Measurements from ENCODE around the gene CTDP1. TPM values are rescaled to one million over a fixed set of nuclear protein-coding genes. Genes with fewer than 3 reads are reported as not detected.
"Not testable (repeated sequence)": the region's sequence is repeated elsewhere in the genome, so short reads cannot be mapped to it uniquely, and the experiment has no call there.

Gene CTDP1
- total RNA-seq, 1 experiment from 2014 or later, result 20.3 TPM

GRCh38 chr18:79750980-79751571 is 71.5 kb downstream of the CTDP1 start:
- no peak for DNase-seq (ENCODE audit: unreplicated experiment)
- Mint-ChIP-seq H3K27me3 (ENCODE audit: insufficient read depth, unreplicated experiment) (no peaks in the 10 kb centered on the region), H3K4me3 (ENCODE audit: unreplicated experiment) (no peak overlapping the region), H3K36me3 (ENCODE audit: insufficient read depth, unreplicated experiment) (peaks cover 40% of the 10 kb centered on the region), H3K4me1 (ENCODE audit: insufficient read depth, unreplicated experiment) (no peaks in the 10 kb centered on the region), H3K27ac (ENCODE audit: low read depth, unreplicated experiment) (no peak overlapping the region), H3K9me3 (ENCODE audit: unreplicated experiment) (no peaks in the 10 kb centered on the region)
- CTCF ChIA-PET, result no interaction called here
- intact Hi-C loops (cut with micrococcal nuclease), result no loop called here
- TF ChIP-seq CTCF (IDR thresholded peaks at IDR 0.05; ENCODE audit: unreplicated experiment), result no peak
- POLR2A ChIA-PET, result no interaction called here
- BruUV-seq (replicated peaks), result no TSS peak

GRCh38 chr18:79751918-79752578 is 72.4 kb downstream of the CTDP1 start:
- POLR2A ChIA-PET; H3K4me1 Mint-ChIP-seq (ENCODE audit: insufficient read depth, unreplicated experiment); H3K27me3 Mint-ChIP-seq (ENCODE audit: insufficient read depth, unreplicated experiment); H3K4me3 Mint-ChIP-seq (ENCODE audit: unreplicated experiment); H3K27ac Mint-ChIP-seq (ENCODE audit: low read depth, unreplicated experiment); DNase-seq (ENCODE audit: unreplicated experiment); H3K9me3 Mint-ChIP-seq (ENCODE audit: unreplicated experiment); CTCF ChIA-PET; intact Hi-C loops (cut with micrococcal nuclease); BruUV-seq (replicated peaks): not testable (repeated sequence)
- peaks cover 42% of the 10 kb centered on the region for H3K36me3 Mint-ChIP-seq (ENCODE audit: insufficient read depth, unreplicated experiment)

- H3K27me3 Mint-ChIP-seq (ENCODE audit: insufficient read depth, unreplicated experiment); DNase-seq (ENCODE audit: unreplicated experiment); POLR2A ChIA-PET; H3K27ac Mint-ChIP-seq (ENCODE audit: low read depth, unreplicated experiment); H3K4me1 Mint-ChIP-seq (ENCODE audit: insufficient read depth, unreplicated experiment); H3K9me3 Mint-ChIP-seq (ENCODE audit: unreplicated experiment); H3K4me3 Mint-ChIP-seq (ENCODE audit: unreplicated experiment); CTCF ChIA-PET; intact Hi-C loops (cut with micrococcal nuclease); BruUV-seq (replicated peaks): not testable (repeated sequence)
- peaks cover 45% of the 10 kb centered on the region for H3K36me3 Mint-ChIP-seq (ENCODE audit: insufficient read depth, unreplicated experiment)
Measured at GRCh38 chr18:79752946-79753345, 73.3 kb downstream of the CTDP1 start.

GRCh38 chr18:79753391-79753851 is 73.8 kb downstream of the CTDP1 start:
- Mint-ChIP-seq H3K36me3 (ENCODE audit: insufficient read depth, unreplicated experiment) (peaks cover 40% of the 10 kb centered on the region), H3K9me3 (ENCODE audit: unreplicated experiment) (no peaks in the 10 kb centered on the region), H3K4me3 (ENCODE audit: unreplicated experiment) (no peak overlapping the region), H3K27ac (ENCODE audit: low read depth, unreplicated experiment) (no peak overlapping the region), H3K4me1 (ENCODE audit: insufficient read depth, unreplicated experiment) (no peaks in the 10 kb centered on the region), H3K27me3 (ENCODE audit: insufficient read depth, unreplicated experiment) (no peaks in the 10 kb centered on the region)
- no TSS peak for BruUV-seq (replicated peaks)
- TF ChIP-seq CTCF (IDR thresholded peaks at IDR 0.05; ENCODE audit: unreplicated experiment), result no peak
- DNase-seq (ENCODE audit: unreplicated experiment), result no peak
- POLR2A ChIA-PET, result no interaction called here
- CTCF ChIA-PET, result no interaction called here
- intact Hi-C loops (cut with micrococcal nuclease), result no loop called here

- peaks cover 40% of the 10 kb centered on the region for H3K36me3 Mint-ChIP-seq (ENCODE audit: insufficient read depth, unreplicated experiment)
- no peaks in the 10 kb centered on the region for H3K9me3 Mint-ChIP-seq (ENCODE audit: unreplicated experiment)
- no TSS peak for BruUV-seq (replicated peaks)
- no peak overlapping the region for H3K4me3 Mint-ChIP-seq (ENCODE audit: unreplicated experiment)
- POLR2A ChIA-PET, result no interaction called here
- no peaks in the 10 kb centered on the region for H3K4me1 Mint-ChIP-seq (ENCODE audit: insufficient read depth, unreplicated experiment)
- CTCF ChIA-PET, result no interaction called here
- TF ChIP-seq CTCF (IDR thresholded peaks at IDR 0.05; ENCODE audit: unreplicated experiment), result no peak
- no peak overlapping the region for H3K27ac Mint-ChIP-seq (ENCODE audit: low read depth, unreplicated experiment)
- intact Hi-C loops (cut with micrococcal nuclease), result no loop called here
- H3K27me3 Mint-ChIP-seq (ENCODE audit: insufficient read depth, unreplicated experiment), result no peaks in the 10 kb centered on the region
- DNase-seq (ENCODE audit: unreplicated experiment), result no peak
Measured at GRCh38 chr18:79754022-79754761, 74.6 kb downstream of the CTDP1 start.
